Spleen (tissue), 7 donors: ENCODE data around the gene MCTP1.

ENCODE experiments used
- POLR2A ChIP-seq, 3 donors: fragments of 450-650 bp; IDR thresholded peaks; one replicate each; pipeline ENCODE4 v1.5.1; 2017; ENCODE audit warnings: antibody characterized with exemption in 3 of 3, mild to moderate bottlenecking in 1 of 3
- POLR2AphosphoS5 ChIP-seq, 3 donors: sonication (generic); formaldehyde crosslinking; IDR thresholded peaks; one replicate each; pipeline ENCODE4 v1.5.1; 2017; ENCODE audit warnings: antibody characterized with exemption in 3 of 3
- TF ChIP-seq, protein P1 (sequence below), 11 experiments: fragments of 200-600 bp in 7 of 11; fragments of 450-650 bp in 4 of 11; sonication (generic) in 4 of 11; IDR thresholded peaks in 8 of 11; conservative IDR thresholded peaks in 3 of 11; 1 replicate in 7 of 11; 2 replicates in 4 of 11; pipeline versions ENCODE4 v1.4.0 to v1.8.0; 2016 to 2021; ENCODE audit warnings: antibody characterized with exemption in 11 of 11, inconsistent platforms in 4 of 11, mild to moderate bottlenecking in 1 of 11
- donor health status: DM: no; HTN: no; CAD: no; lungs with moderate emphysema.
- donor health status: DM: no; HTN: no; CAD: no.
- donor health status: DM: no; HTN: no; CAD: no.

DNA sequence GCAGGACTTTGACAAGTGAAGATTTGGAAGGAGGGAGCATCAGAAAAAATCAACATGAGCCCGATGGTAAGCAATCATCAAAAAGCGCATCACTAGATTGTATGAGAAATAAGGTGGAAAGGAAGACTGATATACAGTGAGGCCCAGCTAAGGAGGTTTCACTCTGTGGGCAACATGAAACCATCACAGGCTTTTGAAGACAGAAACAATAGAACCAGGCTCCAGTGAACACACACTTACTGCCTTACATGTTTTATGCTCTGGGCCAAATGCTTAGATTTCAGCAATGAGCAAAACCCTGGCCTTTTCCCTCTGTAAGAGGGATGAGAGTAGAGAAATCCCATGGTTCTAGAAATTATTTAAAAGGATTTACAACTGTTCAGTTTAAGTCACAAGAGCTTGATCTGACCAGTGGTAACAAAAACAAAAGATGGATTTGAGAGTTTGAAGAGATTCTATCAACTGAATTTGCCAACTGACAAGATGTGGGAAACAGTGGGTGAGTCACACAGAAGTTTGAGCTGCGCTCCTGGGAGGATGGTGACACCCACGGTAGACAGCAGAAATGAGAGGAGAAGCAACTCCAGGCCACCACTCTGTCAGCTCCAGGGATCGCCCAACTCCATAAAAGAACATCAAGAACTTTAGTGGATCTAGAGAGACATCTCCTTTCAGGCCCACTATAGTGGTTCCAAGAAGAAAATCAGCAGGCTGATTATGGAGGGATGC, 261.8 kb downstream of the MCTP1 start:
- TF ChIP-seq, protein P1, sequence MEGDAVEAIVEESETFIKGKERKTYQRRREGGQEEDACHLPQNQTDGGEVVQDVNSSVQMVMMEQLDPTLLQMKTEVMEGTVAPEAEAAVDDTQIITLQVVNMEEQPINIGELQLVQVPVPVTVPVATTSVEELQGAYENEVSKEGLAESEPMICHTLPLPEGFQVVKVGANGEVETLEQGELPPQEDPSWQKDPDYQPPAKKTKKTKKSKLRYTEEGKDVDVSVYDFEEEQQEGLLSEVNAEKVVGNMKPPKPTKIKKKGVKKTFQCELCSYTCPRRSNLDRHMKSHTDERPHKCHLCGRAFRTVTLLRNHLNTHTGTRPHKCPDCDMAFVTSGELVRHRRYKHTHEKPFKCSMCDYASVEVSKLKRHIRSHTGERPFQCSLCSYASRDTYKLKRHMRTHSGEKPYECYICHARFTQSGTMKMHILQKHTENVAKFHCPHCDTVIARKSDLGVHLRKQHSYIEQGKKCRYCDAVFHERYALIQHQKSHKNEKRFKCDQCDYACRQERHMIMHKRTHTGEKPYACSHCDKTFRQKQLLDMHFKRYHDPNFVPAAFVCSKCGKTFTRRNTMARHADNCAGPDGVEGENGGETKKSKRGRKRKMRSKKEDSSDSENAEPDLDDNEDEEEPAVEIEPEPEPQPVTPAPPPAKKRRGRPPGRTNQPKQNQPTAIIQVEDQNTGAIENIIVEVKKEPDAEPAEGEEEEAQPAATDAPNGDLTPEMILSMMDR (IDR thresholded peaks at IDR 0.05 in 8 of 11, conservative IDR thresholded peaks at IDR 0.05 in 3 of 11): no peak
- no peak for TF ChIP-seq POLR2A (IDR thresholded peaks at IDR 0.05)
- TF ChIP-seq POLR2AphosphoS5 (IDR thresholded peaks at IDR 0.05): no peak
